Progenitor cell of endocrine pancreas (in vitro differentiated cells): ENCODE results near the gene EMP1. TPM values are rescaled to one million over a fixed set of nuclear protein-coding genes. Genes with fewer than 3 reads are reported as not detected.

Source experiments
- DNase-seq: peaks from one replicate; pipeline ENCODE4 v3.0.0; 2021; ENCODE audit warnings: low spot score; ENCODE audit not compliant: unreplicated experiment
- H3K27ac Mint-ChIP-seq: 2 replicates; pipeline ENCODE4 v1.8.0; 2021; ENCODE audit warnings: mild to moderate bottlenecking, moderate library complexity, mixed read lengths
- H3K27me3 Mint-ChIP-seq: 2 replicates; pipeline ENCODE4 v1.8.0; 2021; ENCODE audit warnings: mixed read lengths
- H3K36me3 Mint-ChIP-seq: 2 replicates; pipeline ENCODE4 v1.8.0; 2022; ENCODE audit warnings: mixed read lengths; ENCODE audit not compliant: insufficient read depth
- H3K4me1 Mint-ChIP-seq: 2 replicates; pipeline ENCODE4 v1.8.0; 2021; ENCODE audit warnings: low read depth, mixed read lengths
- H3K4me3 Mint-ChIP-seq: 2 replicates; pipeline ENCODE4 v1.8.0; 2021; ENCODE audit warnings: low read depth, mild to moderate bottlenecking, moderate library complexity, mixed read lengths
- H3K9me3 Mint-ChIP-seq: 2 replicates; pipeline ENCODE4 v1.8.0; 2021; ENCODE audit warnings: low read depth, mixed read lengths
- total RNA-seq: library from RNA; stranded (reverse); gene quantifications from 2 replicates; pipeline ENCODE4 v1.2.1, GENCODE V29; 2021
- TF ChIP-seq, protein P1 (sequence below): fragments of 200-600 bp; sonication (generic); IDR thresholded peaks from one replicate; pipeline ENCODE4 v1.5.0; 2021; ENCODE audit warnings: antibody characterized with exemption, mild to moderate bottlenecking; ENCODE audit not compliant: unreplicated experiment

Gene EMP1
- total RNA-seq, 1 donor from 2014 or later: 0.31 TPM

DNA sequence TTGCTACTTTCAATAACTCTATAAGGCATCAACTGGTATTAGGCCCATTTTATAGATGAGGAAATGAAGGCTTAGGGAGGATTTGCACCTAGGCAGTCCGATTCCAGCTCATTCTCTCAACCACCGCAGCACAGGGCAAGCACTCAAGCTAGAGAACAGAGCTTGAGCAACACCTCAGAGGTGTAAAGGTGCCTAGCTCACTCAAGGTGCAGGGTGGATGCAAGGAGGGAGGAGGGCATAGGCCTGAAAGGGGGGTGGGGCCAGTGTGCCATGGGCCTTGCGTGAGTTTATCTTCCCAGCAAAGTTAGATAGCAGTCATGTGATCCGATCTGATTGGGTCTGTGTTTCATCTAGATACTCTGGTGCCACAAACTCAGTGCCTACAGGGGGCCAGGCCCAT is 10.2 kb upstream of the EMP1 start:
- TF ChIP-seq, protein P1, sequence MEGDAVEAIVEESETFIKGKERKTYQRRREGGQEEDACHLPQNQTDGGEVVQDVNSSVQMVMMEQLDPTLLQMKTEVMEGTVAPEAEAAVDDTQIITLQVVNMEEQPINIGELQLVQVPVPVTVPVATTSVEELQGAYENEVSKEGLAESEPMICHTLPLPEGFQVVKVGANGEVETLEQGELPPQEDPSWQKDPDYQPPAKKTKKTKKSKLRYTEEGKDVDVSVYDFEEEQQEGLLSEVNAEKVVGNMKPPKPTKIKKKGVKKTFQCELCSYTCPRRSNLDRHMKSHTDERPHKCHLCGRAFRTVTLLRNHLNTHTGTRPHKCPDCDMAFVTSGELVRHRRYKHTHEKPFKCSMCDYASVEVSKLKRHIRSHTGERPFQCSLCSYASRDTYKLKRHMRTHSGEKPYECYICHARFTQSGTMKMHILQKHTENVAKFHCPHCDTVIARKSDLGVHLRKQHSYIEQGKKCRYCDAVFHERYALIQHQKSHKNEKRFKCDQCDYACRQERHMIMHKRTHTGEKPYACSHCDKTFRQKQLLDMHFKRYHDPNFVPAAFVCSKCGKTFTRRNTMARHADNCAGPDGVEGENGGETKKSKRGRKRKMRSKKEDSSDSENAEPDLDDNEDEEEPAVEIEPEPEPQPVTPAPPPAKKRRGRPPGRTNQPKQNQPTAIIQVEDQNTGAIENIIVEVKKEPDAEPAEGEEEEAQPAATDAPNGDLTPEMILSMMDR: no peak
- DNase-seq: no peak
- H3K9me3 Mint-ChIP-seq: no peaks in the 10 kb centered on the region
- no peaks in the 10 kb centered on the region for H3K4me1 Mint-ChIP-seq
- no peak overlapping the region for H3K4me3 Mint-ChIP-seq
- H3K36me3 Mint-ChIP-seq: no peaks in the 10 kb centered on the region
- H3K27ac Mint-ChIP-seq: no peak overlapping the region
- peaks cover 43% of the 10 kb centered on the region for H3K27me3 Mint-ChIP-seq

GRCh38 chr12:13187399-13187798 is 9.1 kb upstream of the EMP1 start:
- Mint-ChIP-seq H3K4me1 (no peaks in the 10 kb centered on the region), H3K27ac (no peak overlapping the region), H3K27me3 (peaks cover 36% of the 10 kb centered on the region), H3K9me3 (no peaks in the 10 kb centered on the region), H3K4me3 (no peak overlapping the region), H3K36me3 (no peaks in the 10 kb centered on the region)
- TF ChIP-seq, protein P1: no peak
- no peak for DNase-seq

GRCh38 chr12:13189264-13189663 is 7.3 kb upstream of the EMP1 start:
- TF ChIP-seq, protein P1: no peak
- Mint-ChIP-seq H3K4me1 (no peaks in the 10 kb centered on the region), H3K9me3 (no peaks in the 10 kb centered on the region), H3K27ac (no peak overlapping the region), H3K36me3 (no peaks in the 10 kb centered on the region), H3K27me3 (peaks cover 38% of the 10 kb centered on the region), H3K4me3 (no peak overlapping the region)
- DNase-seq: no peak

GRCh38 chr12:13190275-13190674 is 6.3 kb upstream of the EMP1 start:
- TF ChIP-seq, protein P1: no peak
- Mint-ChIP-seq H3K36me3 (no peaks in the 10 kb centered on the region), H3K27me3 (peaks cover 36% of the 10 kb centered on the region), H3K4me1 (no peaks in the 10 kb centered on the region), H3K27ac (no peak overlapping the region), H3K9me3 (no peaks in the 10 kb centered on the region), H3K4me3 (no peak overlapping the region)
- no peak for DNase-seq

DNA sequence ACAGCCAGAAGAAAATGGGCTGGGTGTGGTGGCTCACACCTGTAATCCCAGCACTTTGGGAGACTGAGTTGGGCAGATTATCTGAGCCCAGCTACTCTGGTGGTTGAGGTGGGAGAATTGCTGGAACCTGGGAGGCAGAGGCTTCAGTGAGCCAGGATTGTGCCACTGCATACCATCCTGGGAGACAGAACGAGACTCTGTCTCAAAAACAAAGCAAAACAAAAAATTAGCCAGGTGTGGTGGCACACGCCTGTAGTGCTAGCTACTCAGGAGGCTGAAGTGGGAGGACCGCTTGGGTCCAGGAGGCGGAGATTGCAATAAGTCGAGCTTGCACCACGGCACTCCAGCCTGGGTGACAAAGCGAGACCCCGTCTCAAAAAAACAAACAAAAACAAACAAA is 3.8 kb upstream of the EMP1 start:
- no peaks in the 10 kb centered on the region for H3K36me3 Mint-ChIP-seq
- no peak overlapping the region for H3K27ac Mint-ChIP-seq
- TF ChIP-seq, protein P1: no peak
- no peak for DNase-seq
- H3K4me3 Mint-ChIP-seq: no peak overlapping the region
- H3K27me3 Mint-ChIP-seq: peaks cover 45% of the 10 kb centered on the region
- peaks cover 10% of the 10 kb centered on the region for H3K4me1 Mint-ChIP-seq
- no peaks in the 10 kb centered on the region for H3K9me3 Mint-ChIP-seq
